Right cardiac atrium (tissue), 5 donors: ENCODE data around the gene EIF2S1. TPM values are rescaled to one million over a fixed set of nuclear protein-coding genes. Genes with fewer than 3 reads are reported as not detected.
A peak's percentile ranks its signal among the peaks of the same experiment; 100 is the strongest.

ENCODE experiments used
- ATAC-seq, 2 donors: fragments of 200-7000 bp; cut with Tn5 transposase; one replicate each; pipeline versions ENCODE4 v1.8.0 to v1.9.1; 2020; ENCODE audit warnings: moderate library complexity in 2 of 2, mild to moderate bottlenecking in 1 of 2
- DNase-seq, 3 donors: peaks; one replicate each; pipeline ENCODE4 v3.0.0-alpha.2; 2020
- H3K27ac ChIP-seq: one replicate; pipeline ENCODE4 v1.5.1; 2013; ENCODE audit warnings: mild to moderate bottlenecking, low read length, control low read depth, moderate library complexity
- H3K27me3 ChIP-seq: one replicate; pipeline ENCODE4 v1.6.1; 2013; ENCODE audit not compliant: control insufficient read depth, insufficient read depth
- H3K4me1 ChIP-seq: one replicate; pipeline ENCODE4 v1.6.1; 2013; ENCODE audit warnings: low read length; ENCODE audit not compliant: control insufficient read depth, insufficient read depth
- H3K4me3 ChIP-seq: one replicate; pipeline ENCODE4 v1.5.1; 2013; ENCODE audit warnings: low read length, control low read depth
- H3K9me3 ChIP-seq: one replicate; pipeline ENCODE4 v1.6.1; 2013; ENCODE audit warnings: low read length; ENCODE audit not compliant: control insufficient read depth
- WGBS: extraction: QIAGEN DNeasy Blood & Tissue Kit; methylation state at CpG from one replicate; pipeline ENCODE4 v1.1.7; 2013; 5-methylcytosine and 5-hydroxymethylcytosine counted together
- intact Hi-C, 4 donors: fragments of 100-400 bp; cut with DNase I; formaldehyde crosslinking; loops; one replicate each; pipeline versions ENCODE4 v1.11.0 to v1.14.0; 2022 to 2023
- polyA plus RNA-seq: library from polyadenylated mRNA; stranded (reverse); fragments of 200-250 nt; gene quantifications from one replicate; pipeline ENCODE4 v1.2.3, GENCODE V29; 2013
- total RNA-seq, 4 donors: library from RNA; stranded (reverse); fragmentation: NEBNext Ultra II Directional; extraction: Animal tissue kit (Norgen Biotek cat#: 25700); gene quantifications; one replicate each; pipeline ENCODE4 v1.2.1, GENCODE V29; 2021
- donor health status: healthy with polysubstance abuse.
- donor health status: DM: no; HTN: yes; CAD: no.
- donor health status: DM: no; HTN: no; CAD: no.
- donor health status: DM: no; HTN: yes; CAD: no; lungs with severe emphysema.
- donor health status: DM: yes; HTN: yes; CAD: no.

Gene EIF2S1
- total and polyA plus RNA-seq, 5 donors = 57.2 to 91.3 (median 80.0) TPM

DNA sequence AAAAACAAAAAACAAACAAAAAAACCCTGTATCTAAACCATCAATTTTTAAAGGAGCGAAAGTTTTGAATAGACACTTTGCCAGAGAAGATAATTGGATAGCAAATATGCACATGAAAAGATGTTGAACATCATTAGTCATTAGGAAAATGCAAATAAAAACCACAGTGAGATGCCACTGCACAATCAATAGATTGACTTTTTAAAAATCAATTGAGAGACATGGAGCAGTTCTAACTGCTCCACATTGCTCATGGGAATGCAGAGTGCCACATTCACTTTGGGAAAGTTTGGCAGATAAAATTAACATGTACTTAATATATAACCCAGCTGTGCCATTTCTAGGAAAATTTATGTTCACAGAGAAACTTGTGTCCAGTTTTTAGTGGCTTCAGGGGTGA lies 12.7 kb downstream of the EIF2S1 start:
- 99% methylated on average over 1 of the region's 1 CpG for WGBS
- H3K4me1 ChIP-seq = no peaks in the 10 kb centered on the region
- no peak overlapping the region for H3K4me3 ChIP-seq
- intact Hi-C loops = no loop called here
- no peaks in the 10 kb centered on the region for H3K27me3 ChIP-seq
- ATAC-seq (no peak), DNase-seq (no peak)
- no peaks in the 10 kb centered on the region for H3K9me3 ChIP-seq
- no peak overlapping the region for H3K27ac ChIP-seq

- H3K27ac ChIP-seq = no peak overlapping the region
- no peak overlapping the region for H3K4me3 ChIP-seq
- ATAC-seq (no peak), DNase-seq (no peak)
- intact Hi-C loops = no loop called here
- H3K27me3 ChIP-seq = no peaks in the 10 kb centered on the region
- H3K4me1 ChIP-seq = no peaks in the 10 kb centered on the region
- H3K9me3 ChIP-seq = no peaks in the 10 kb centered on the region
- WGBS = 81% methylated on average over 2 of the region's 2 CpGs
These were observed 13.2 kb downstream of the EIF2S1 start for GRCh38 chr14:67373347-67373746.

GRCh38 chr14:67377916-67378315 lies 17.8 kb downstream of the EIF2S1 start:
- no peaks in the 10 kb centered on the region for H3K27me3 ChIP-seq
- no peak for DNase-seq
- intact Hi-C loops = no loop called here
- ATAC-seq = no peak
- no peak overlapping the region for H3K27ac ChIP-seq
- no peak overlapping the region for H3K4me3 ChIP-seq
- no peaks in the 10 kb centered on the region for H3K9me3 ChIP-seq
- no peaks in the 10 kb centered on the region for H3K4me1 ChIP-seq

DNA sequence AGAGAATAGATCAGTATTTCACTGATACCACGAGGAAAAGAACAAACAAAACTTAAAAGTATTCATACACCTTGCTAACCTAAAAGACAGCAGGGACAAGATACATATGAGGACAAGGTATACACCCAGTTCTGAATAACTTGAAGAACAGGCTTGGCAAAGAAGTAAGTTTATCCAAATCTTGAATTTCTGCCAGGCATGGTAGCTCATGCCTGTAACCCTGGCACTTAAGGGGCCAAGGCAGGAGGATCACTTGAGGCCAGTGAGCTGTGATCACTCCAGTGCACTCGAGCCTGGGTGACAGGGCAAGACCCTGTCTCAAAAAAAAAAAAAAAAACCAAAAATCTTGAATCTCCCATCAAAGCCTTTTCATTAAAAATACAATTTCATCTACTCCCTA lies 25.0 kb downstream of the EIF2S1 start:
- ATAC-seq (peak in 1 of 2 donors; percentile 47), DNase-seq (no peak)
- Histone ChIP-seq H3K27me3 (no peaks in the 10 kb centered on the region), H3K4me1 (no peaks in the 10 kb centered on the region), H3K4me3 (no peak overlapping the region), H3K27ac (no peak overlapping the region), H3K9me3 (no peaks in the 10 kb centered on the region)
- 75% methylated on average over 2 of the region's 2 CpGs for WGBS
- intact Hi-C loops = no loop called here

- Histone ChIP-seq H3K4me3 (no peak overlapping the region), H3K27ac (no peak overlapping the region), H3K9me3 (no peaks in the 10 kb centered on the region), H3K4me1 (no peaks in the 10 kb centered on the region), H3K27me3 (no peaks in the 10 kb centered on the region)
- intact Hi-C loops = no loop called here
- WGBS = 95% methylated on average over 2 of the region's 2 CpGs
- no peak for ATAC-seq
- DNase-seq = no peak
These were observed 25.5 kb downstream of the EIF2S1 start for GRCh38 chr14:67385618-67386017.

DNA sequence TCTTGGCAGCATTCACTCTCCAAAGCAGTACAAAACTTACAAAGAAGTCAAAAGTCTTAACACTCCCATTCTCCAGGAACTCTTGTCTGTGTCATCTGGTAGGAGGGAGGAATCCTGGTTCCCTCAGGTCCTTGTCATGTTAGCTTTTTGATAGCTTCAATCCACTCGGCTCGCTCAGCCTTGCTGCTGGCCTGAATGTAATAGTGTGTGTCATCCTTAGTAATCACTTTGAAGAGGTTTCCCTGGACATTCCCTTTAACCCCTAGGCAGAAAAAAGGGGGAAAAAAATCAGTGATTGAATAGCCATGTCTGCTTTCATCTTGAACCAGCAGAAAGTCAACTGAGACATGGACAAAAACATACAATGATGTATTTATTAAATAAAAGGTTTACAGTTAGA lies 27.1 kb downstream of the EIF2S1 start:
- intact Hi-C loops = no loop called here
- Histone ChIP-seq H3K4me1 (no peaks in the 10 kb centered on the region), H3K27ac (no peak overlapping the region), H3K27me3 (no peaks in the 10 kb centered on the region), H3K9me3 (no peaks in the 10 kb centered on the region), H3K4me3 (no peak overlapping the region)
- DNase-seq (no peak), ATAC-seq (no peak)
- 76% methylated on average over 2 of the region's 2 CpGs for WGBS

- DNase-seq (no peak), ATAC-seq (no peak)
- H3K27ac ChIP-seq = no peak overlapping the region
- H3K9me3 ChIP-seq = no peaks in the 10 kb centered on the region
- H3K27me3 ChIP-seq = no peaks in the 10 kb centered on the region
- H3K4me1 ChIP-seq = no peaks in the 10 kb centered on the region
- intact Hi-C loops = no loop called here
- H3K4me3 ChIP-seq = no peak overlapping the region
- 78% methylated on average over 3 of the region's 3 CpGs for WGBS
These were observed 29.1 kb downstream of the EIF2S1 start for GRCh38 chr14:67389275-67389674.

GRCh38 chr14:67389811-67390534 lies 29.8 kb downstream of the EIF2S1 start:
- ATAC-seq (no peak), DNase-seq (no peak)
- 36% methylated on average over 1 of the region's 1 CpG for WGBS
- H3K9me3 ChIP-seq = no peaks in the 10 kb centered on the region
- H3K4me1 ChIP-seq = no peaks in the 10 kb centered on the region
- no peaks in the 10 kb centered on the region for H3K27me3 ChIP-seq
- H3K4me3 ChIP-seq = no peak overlapping the region
- H3K27ac ChIP-seq = no peak overlapping the region
- intact Hi-C loops = no loop called here

DNA sequence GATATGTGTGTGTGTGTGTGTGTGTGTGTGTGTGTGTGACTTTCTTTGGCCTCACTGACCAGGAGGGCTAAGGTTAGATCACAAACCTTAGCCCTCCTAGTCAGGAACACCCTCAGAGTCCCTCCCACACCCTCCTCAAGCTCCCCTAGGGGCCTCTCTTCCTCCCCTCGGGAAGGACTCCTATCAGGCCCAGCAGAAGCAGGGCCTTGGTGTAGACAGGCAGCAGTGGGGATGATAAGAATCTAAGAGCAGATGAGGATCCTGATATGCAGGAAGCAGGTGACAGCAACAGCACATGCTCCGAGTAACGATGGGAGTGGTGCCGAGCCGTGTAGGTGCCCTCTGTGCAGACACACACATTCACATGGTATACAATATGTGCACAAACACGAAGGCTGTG lies 31.1 kb downstream of the EIF2S1 start:
- intact Hi-C loops = no loop called here
- Histone ChIP-seq H3K4me3 (no peak overlapping the region), H3K27ac (no peak overlapping the region), H3K4me1 (no peaks in the 10 kb centered on the region), H3K27me3 (no peaks in the 10 kb centered on the region), H3K9me3 (no peaks in the 10 kb centered on the region)
- ATAC-seq (no peak), DNase-seq (no peak)
- 67% methylated on average over 6 of the region's 6 CpGs for WGBS

GRCh38 chr14:67392123-67392522 lies 32.0 kb downstream of the EIF2S1 start:
- Histone ChIP-seq H3K27ac (no peak overlapping the region), H3K4me3 (no peak overlapping the region), H3K27me3 (no peaks in the 10 kb centered on the region), H3K4me1 (no peaks in the 10 kb centered on the region), H3K9me3 (no peaks in the 10 kb centered on the region)
- DNase-seq (no peak), ATAC-seq (no peak)
- intact Hi-C loops = no loop called here
- 65% methylated on average over 3 of the region's 3 CpGs for WGBS

DNA sequence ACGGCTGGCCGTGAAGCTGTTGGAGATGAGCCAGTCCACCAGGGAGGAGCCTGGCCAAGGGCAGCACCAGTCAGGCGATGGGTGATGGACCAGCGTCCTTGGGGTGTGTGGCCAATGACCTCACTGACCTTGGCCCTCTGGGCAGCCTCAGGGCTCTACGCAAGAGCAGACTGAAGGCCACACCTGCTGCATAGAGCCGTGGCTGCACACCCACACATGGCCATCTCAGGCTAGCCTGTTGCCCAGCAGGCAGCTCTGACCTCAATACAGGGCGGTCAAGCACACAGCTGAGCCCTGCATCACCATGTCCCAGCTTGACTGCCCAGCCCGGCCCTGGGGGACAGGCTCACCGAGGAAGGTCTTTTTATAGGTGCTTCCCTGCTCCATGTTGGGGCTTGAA lies 32.7 kb downstream of the EIF2S1 start:
- no peak for DNase-seq
- no peak for ATAC-seq
- WGBS = 72% methylated on average over 9 of the region's 9 CpGs

DNA sequence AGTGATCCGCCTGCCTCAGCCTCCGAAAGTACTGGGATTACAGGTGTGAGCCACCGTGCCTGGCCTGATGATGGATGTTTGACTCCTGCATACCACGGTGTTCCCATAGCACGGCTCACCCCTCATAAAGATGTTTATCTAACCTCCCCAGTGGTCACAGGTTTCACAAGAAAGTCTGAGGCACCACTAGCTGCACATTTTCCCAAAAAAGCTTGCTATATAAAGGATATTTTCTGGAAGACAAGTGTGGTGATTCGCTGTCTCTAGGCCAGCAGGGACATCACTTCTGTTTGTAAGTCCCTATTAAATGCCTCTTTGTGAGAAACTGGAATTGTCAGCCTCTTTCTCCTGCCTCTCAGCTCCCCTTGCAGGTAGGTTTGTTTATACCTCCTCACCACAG lies 33.6 kb downstream of the EIF2S1 start:
- Histone ChIP-seq H3K27me3 (no peaks in the 10 kb centered on the region), H3K4me1 (no peaks in the 10 kb centered on the region), H3K4me3 (no peak overlapping the region), H3K9me3 (no peaks in the 10 kb centered on the region), H3K27ac (no peak overlapping the region)
- no peak for DNase-seq
- 71% methylated on average over 6 of the region's 6 CpGs for WGBS
- intact Hi-C loops = no loop called here
- no peak for ATAC-seq

More for the DNA sequence above, 32.7 kb downstream of the EIF2S1 start:
- H3K4me1 ChIP-seq = no peaks in the 10 kb centered on the region
- no peaks in the 10 kb centered on the region for H3K27me3 ChIP-seq
- no peaks in the 10 kb centered on the region for H3K9me3 ChIP-seq
- no peak overlapping the region for H3K27ac ChIP-seq
- no peak overlapping the region for H3K4me3 ChIP-seq
- intact Hi-C loops = no loop called here
